Endothelial cell (in vitro differentiated cells): Measurements from ENCODE around the gene ZNF511. TPM values are rescaled to one million over a fixed set of nuclear protein-coding genes. Genes with fewer than 3 reads are reported as not detected.

Source experiments
- DNase-seq: peaks from one replicate; pipeline ENCODE4 v3.0.0; 2021; ENCODE audit warnings: low spot score
- H3K27ac Mint-ChIP-seq: one replicate; pipeline ENCODE4 v1.8.0; 2021; ENCODE audit warnings: mixed read lengths, inconsistent platforms; ENCODE audit not compliant: unreplicated experiment
- H3K27me3 Mint-ChIP-seq: one replicate; pipeline ENCODE4 v1.8.0; 2021; ENCODE audit warnings: mild to moderate bottlenecking, moderate library complexity, mixed read lengths, inconsistent platforms; ENCODE audit not compliant: unreplicated experiment
- H3K36me3 Mint-ChIP-seq: one replicate; pipeline ENCODE4 v1.8.0; 2021; ENCODE audit warnings: mild to moderate bottlenecking, low read depth, mixed read lengths, inconsistent platforms; ENCODE audit not compliant: unreplicated experiment
- H3K4me1 Mint-ChIP-seq: one replicate; pipeline ENCODE4 v1.8.0; 2021; ENCODE audit warnings: mild to moderate bottlenecking, mixed read lengths, inconsistent platforms; ENCODE audit not compliant: unreplicated experiment
- H3K4me3 Mint-ChIP-seq: one replicate; pipeline ENCODE4 v1.8.0; 2021; ENCODE audit warnings: mild to moderate bottlenecking, mixed read lengths, inconsistent platforms; ENCODE audit not compliant: unreplicated experiment
- H3K9me3 Mint-ChIP-seq: one replicate; pipeline ENCODE4 v1.8.0; 2021; ENCODE audit warnings: mixed read lengths, inconsistent platforms; ENCODE audit not compliant: unreplicated experiment
- total RNA-seq: library from RNA; stranded (reverse); fragmentation: NEBNext Ultra II Directional; extraction: Animal tissue kit (Norgen Biotek cat#: 25700); gene quantifications from one replicate; pipeline ENCODE4 v1.2.1, GENCODE V29; 2021; ENCODE audit not compliant: unreplicated experiment
- TF ChIP-seq, protein P1 (sequence below): fragments of 200-600 bp; sonication (generic); IDR thresholded peaks from one replicate; pipeline ENCODE4 v1.5.0; 2021; ENCODE audit warnings: antibody characterized with exemption; ENCODE audit not compliant: unreplicated experiment

Gene ZNF511
- total RNA-seq, 1 donor from 2014 or later, result 18.6 TPM

DNA sequence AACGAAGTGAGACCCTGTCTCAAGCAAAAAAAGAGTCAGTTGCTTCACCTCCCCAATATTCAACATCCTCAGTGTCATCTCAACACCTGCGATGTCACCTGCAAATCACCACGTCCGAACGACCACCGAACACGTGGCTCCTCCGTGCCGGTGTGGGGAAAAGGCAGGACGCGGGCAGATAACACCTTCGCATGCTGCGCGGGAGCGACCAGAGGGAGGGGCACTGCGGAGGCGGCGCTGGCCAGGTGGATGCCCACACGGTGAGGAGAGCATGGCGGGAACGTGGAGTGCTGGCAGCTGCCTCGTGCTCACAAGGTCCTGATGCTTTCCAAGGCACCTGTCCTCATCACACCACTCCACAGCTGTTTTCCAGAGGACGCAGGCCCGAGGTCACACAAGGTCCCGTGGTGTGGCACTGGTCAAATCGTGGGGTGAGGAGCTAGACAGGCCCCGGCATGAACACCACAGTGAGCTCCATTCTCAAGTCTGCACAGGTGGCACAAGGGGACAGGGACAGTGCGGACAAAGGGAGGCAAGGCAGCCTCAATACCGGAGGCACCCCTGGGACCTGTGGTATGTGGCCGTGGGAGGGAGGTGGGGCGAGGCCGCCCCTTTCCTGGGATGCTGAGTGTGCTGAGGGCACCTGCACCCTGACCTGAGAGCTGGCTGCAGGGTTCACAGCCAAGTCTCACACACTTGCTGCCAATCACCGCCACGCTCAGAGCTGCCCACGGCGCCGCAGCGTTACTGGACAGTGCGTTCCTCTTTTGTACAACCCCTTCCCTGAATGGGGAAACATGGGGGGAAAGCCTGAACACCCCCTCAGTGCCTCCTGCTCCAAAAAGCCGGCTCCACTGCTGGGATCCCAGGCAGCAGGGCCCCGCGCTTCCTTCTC, 13.0 kb upstream of the ZNF511 start:
- TF ChIP-seq, protein P1, sequence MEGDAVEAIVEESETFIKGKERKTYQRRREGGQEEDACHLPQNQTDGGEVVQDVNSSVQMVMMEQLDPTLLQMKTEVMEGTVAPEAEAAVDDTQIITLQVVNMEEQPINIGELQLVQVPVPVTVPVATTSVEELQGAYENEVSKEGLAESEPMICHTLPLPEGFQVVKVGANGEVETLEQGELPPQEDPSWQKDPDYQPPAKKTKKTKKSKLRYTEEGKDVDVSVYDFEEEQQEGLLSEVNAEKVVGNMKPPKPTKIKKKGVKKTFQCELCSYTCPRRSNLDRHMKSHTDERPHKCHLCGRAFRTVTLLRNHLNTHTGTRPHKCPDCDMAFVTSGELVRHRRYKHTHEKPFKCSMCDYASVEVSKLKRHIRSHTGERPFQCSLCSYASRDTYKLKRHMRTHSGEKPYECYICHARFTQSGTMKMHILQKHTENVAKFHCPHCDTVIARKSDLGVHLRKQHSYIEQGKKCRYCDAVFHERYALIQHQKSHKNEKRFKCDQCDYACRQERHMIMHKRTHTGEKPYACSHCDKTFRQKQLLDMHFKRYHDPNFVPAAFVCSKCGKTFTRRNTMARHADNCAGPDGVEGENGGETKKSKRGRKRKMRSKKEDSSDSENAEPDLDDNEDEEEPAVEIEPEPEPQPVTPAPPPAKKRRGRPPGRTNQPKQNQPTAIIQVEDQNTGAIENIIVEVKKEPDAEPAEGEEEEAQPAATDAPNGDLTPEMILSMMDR, result no peak
- peaks cover 29% of the 10 kb centered on the region for H3K36me3 Mint-ChIP-seq
- no peaks in the 10 kb centered on the region for H3K4me1 Mint-ChIP-seq
- no peak overlapping the region for H3K4me3 Mint-ChIP-seq
- H3K9me3 Mint-ChIP-seq, result no peaks in the 10 kb centered on the region
- H3K27me3 Mint-ChIP-seq, result peaks cover 2% of the 10 kb centered on the region
- no peak for DNase-seq
- H3K27ac Mint-ChIP-seq, result no peak overlapping the region

DNA sequence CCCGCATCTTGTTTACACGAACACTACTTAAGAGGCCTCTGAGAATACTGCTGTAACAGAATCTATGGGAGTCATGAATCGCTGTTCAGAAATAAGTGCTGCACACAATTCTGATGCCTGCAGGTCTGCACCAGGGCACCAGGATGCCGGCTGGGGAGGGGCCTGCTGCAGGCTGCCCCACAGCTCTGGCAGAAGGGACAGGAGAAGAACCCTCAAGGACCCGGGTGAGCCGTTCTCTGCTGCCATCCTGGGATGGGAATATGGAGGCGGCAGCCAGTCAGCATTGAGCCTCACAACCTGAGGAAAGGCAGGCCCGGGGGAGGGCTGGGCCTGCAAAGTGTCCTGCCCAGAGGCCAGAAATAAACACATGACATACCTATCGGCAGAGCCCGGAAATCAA, 11.2 kb upstream of the ZNF511 start:
- Mint-ChIP-seq H3K27ac (no peak overlapping the region), H3K27me3 (peaks cover 2% of the 10 kb centered on the region), H3K4me1 (no peaks in the 10 kb centered on the region), H3K9me3 (no peaks in the 10 kb centered on the region), H3K4me3 (no peak overlapping the region), H3K36me3 (peaks cover 30% of the 10 kb centered on the region)
- TF ChIP-seq, protein P1, result no peak
- DNase-seq, result no peak

DNA sequence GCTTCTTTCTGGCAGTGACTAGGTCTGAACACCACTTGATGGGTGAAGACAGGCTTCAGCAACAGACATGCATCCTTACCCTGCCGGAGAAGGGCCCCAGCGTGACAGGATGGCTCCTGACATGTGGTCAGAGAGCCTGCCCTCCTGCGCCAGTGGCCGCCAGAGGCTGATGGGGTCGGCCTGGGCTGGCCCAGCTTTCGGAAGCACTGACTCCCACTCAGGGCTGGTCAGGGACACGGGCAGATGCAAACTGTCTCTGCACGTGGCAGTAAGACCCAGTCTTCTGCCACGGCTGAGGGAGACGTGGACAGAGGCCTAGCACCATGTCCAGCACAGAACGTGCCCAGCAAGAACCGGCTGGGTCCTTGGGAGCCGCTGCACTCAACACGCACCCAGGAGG, 10.2 kb upstream of the ZNF511 start:
- TF ChIP-seq, protein P1, result no peak
- H3K36me3 Mint-ChIP-seq, result peaks cover 34% of the 10 kb centered on the region
- H3K27me3 Mint-ChIP-seq, result peaks cover 2% of the 10 kb centered on the region
- no peak for DNase-seq
- no peak overlapping the region for H3K4me3 Mint-ChIP-seq
- no peaks in the 10 kb centered on the region for H3K4me1 Mint-ChIP-seq
- H3K9me3 Mint-ChIP-seq, result no peaks in the 10 kb centered on the region
- no peak overlapping the region for H3K27ac Mint-ChIP-seq

DNA sequence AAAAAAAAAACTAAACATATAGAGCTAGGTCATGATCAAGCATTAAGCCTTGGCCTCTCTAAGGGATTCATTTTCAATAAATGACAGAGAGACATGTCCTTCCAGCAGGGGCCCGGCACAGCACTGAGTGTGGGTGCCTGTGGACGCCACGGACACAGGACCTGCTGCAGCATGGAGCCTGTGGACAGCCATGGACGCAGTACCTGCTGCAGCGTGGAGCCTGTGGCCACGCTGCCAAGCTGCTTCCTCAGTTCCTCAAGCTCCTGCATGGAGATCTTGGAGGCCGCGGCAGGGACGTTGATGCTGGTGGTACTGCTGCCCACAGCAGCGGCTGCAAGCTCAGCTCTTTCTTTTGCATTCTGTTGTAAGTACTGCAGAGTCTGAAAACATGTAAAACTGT, 9.5 kb upstream of the ZNF511 start:
- TF ChIP-seq, protein P1, result no peak
- no peaks in the 10 kb centered on the region for H3K9me3 Mint-ChIP-seq
- H3K36me3 Mint-ChIP-seq, result peaks cover 30% of the 10 kb centered on the region
- H3K27me3 Mint-ChIP-seq, result peaks cover 2% of the 10 kb centered on the region
- no peaks in the 10 kb centered on the region for H3K4me1 Mint-ChIP-seq
- no peak overlapping the region for H3K27ac Mint-ChIP-seq
- H3K4me3 Mint-ChIP-seq, result no peak overlapping the region
- no peak for DNase-seq

DNA sequence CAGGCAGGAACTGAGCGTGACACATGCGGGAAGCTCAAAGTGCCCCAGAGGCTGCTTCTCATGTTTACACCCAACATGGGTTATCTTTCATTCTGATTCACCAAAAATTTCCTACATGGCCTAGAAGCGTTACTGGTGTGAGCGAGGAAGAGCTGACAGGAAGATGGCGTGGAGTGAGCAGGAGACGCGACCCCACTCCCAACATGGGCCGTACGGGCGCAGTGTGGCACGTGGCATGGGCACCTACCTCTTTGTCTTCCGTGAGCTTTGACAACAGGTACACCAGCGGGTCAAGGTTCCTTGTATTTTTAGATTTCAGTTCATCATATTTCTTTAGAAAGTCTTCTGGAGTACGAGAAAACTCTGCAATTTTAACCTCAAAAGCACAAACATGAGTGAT, 9.0 kb upstream of the ZNF511 start:
- TF ChIP-seq, protein P1, result no peak
- Mint-ChIP-seq H3K27me3 (peaks cover 2% of the 10 kb centered on the region), H3K27ac (no peak overlapping the region), H3K4me1 (no peaks in the 10 kb centered on the region), H3K36me3 (peaks cover 26% of the 10 kb centered on the region), H3K9me3 (no peaks in the 10 kb centered on the region), H3K4me3 (no peak overlapping the region)
- no peak for DNase-seq
